Measurements from ENCODE around the gene C2CD4D. TPM values are rescaled to one million over a fixed set of nuclear protein-coding genes. Genes with fewer than 3 reads are reported as not detected.

Gene C2CD4D
- total and polyA plus RNA-seq, 2 of the 13 experiments (the other 11 are each of a cell fraction or from before 2014, with no cell fraction given): not detected

DNA sequence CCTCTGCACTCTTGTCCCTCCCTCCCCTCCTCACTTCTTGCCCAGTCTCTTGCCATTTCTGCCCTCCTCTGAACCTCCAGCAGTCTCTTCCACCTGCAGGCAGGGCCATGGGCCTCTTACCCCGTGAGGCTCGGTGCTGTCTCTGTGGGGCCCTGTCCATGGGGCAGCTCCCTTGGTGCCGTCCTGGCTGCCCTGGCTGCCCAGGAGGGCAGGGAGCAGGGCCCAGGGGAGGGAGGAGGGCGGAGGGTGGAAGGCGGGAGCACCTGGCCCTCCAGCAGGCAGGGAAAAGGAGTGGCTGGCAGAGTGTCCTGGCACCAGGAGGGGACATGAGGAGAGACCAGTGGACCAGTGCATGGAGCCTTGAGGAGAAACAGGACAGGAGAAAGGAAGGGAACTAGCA is 8.0 kb downstream of the C2CD4D start, which contains the start of gene RORC:
RORC (minus strand) TSS at position 198 of the 400 bp plus-strand sequence; CDS start at position 160, 38 bp downstream.
- Histone ChIP-seq H4K20me1 (ENCODE audit: insufficient read depth, low read length) (no peaks in the 10 kb centered on the region), H3K9me3 (ENCODE audit: low read length) (no peaks in the 10 kb centered on the region), H3K36me3 (replicated peaks in 1 of 2; ENCODE audit: control insufficient read depth in 1 of 2, insufficient read depth in 2 of 2, low read length in 2 of 2) (no peaks in the 10 kb centered on the region), H3K27me3 (ENCODE audit: control insufficient read depth in 1 of 2, insufficient read depth in 2 of 2, low read length in 2 of 2) (no peaks in the 10 kb centered on the region; a peak in 2 of 5 replicates), H3K9ac (ENCODE audit: insufficient read depth, low read depth, low read length) (peak within 1 kb of the TSS; percentile 74), H3K4me3 (replicated peaks in 1 of 3; ENCODE audit: insufficient read depth in 1 of 3, low read depth in 2 of 3, low read length in 3 of 3) (peak within 1 kb of the TSS; percentile 60 to 83 (median 65)), H3K27ac (ENCODE audit: extremely low read length, insufficient read depth, low read length) (peak within 1 kb of the TSS; percentile 57), H3K4me2 (ENCODE audit: low read depth, low read length) (peak within 1 kb of the TSS; percentile 100), H3K4me1 (ENCODE audit: insufficient read depth, low read length) (peaks cover 67% of the 10 kb centered on the region), H2AFZ (ENCODE audit: low read length) (peak within 1 kb of the TSS; percentile 47), H3K79me2 (ENCODE audit: insufficient read depth, low read length) (no peaks in the 10 kb centered on the region)
- ATAC-seq (peak; percentile 52), FAIRE-seq (no peak), DNase-seq (ENCODE audit: low spot score) (peak; percentile 16)
- CTCF ChIA-PET (ENCODE audit: low intra/inter-chr PET ratio, low total read pairs): no interaction called here
- no TSS peak for BruUV-seq (replicated peaks)
- POLR2A ChIA-PET: interaction anchor here (1.1 to 1.3 kb wide), 3 partner anchors 69 to 459 kb away, joined by 4 to 6 read pairs (median 4); partner anchors contain the start of genes MRPL9, SELENBP1 and SNX27
- WGBS (ENCODE audit: low lambda C conversion rate): 0% methylated on average over 5 of the region's 5 CpGs
- in situ Hi-C loops (cut with HindIII; ENCODE audit: extremely low pct_ligation_motif_present, low pct_unique_long_range_greater_than_20kb) (loop anchor here (10.0 kb wide), 2 partner anchors 117 to 237 kb away; partner anchors contain the start of gene CELF3), intact Hi-C loops (cut with micrococcal nuclease; ENCODE audit: unreplicated experiment) (loop anchor here (5.0 to 10.0 kb wide), 4 partner anchors 39 to 387 kb away; partner anchors contain the start of genes MRPL9, TDRKH and TUFT1)
- TF ChIP-seq, protein P1, sequence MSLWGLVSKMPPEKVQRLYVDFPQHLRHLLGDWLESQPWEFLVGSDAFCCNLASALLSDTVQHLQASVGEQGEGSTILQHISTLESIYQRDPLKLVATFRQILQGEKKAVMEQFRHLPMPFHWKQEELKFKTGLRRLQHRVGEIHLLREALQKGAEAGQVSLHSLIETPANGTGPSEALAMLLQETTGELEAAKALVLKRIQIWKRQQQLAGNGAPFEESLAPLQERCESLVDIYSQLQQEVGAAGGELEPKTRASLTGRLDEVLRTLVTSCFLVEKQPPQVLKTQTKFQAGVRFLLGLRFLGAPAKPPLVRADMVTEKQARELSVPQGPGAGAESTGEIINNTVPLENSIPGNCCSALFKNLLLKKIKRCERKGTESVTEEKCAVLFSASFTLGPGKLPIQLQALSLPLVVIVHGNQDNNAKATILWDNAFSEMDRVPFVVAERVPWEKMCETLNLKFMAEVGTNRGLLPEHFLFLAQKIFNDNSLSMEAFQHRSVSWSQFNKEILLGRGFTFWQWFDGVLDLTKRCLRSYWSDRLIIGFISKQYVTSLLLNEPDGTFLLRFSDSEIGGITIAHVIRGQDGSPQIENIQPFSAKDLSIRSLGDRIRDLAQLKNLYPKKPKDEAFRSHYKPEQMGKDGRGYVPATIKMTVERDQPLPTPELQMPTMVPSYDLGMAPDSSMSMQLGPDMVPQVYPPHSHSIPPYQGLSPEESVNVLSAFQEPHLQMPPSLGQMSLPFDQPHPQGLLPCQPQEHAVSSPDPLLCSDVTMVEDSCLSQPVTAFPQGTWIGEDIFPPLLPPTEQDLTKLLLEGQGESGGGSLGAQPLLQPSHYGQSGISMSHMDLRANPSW (CRISPR knock-in tag; IDR thresholded peaks at IDR 0.05; ENCODE audit: borderline replicate concordance): no peak
- TF ChIP-seq PHF5A (CRISPR knock-in tag; IDR thresholded peaks at IDR 0.05; ENCODE audit: low read depth, unreplicated experiment) (peak; percentile 25), KMT2A (CRISPR knock-in tag; IDR thresholded peaks at IDR 0.05) (0 out of 2 replicates have a peak, but pooled peaks have one; percentile 24), ZNF30 (CRISPR knock-in tag; IDR thresholded peaks at IDR 0.05) (no peak), SOX13 (IDR thresholded peaks at IDR 0.05) (no peak), SOX13 (CRISPR knock-in tag; conservative IDR thresholded peaks at IDR 0.05 in 1 of 2, IDR thresholded peaks at IDR 0.05 in 1 of 2) (peak in 1 of 2 experiments; percentile 13; a peak in 1 of 4 replicates), GATAD1 (CRISPR knock-in tag; IDR thresholded peaks at IDR 0.05) (no peak), SSRP1 (CRISPR knock-in tag; IDR thresholded peaks at IDR 0.05) (no peak), ATRX (CRISPR knock-in tag; IDR thresholded peaks at IDR 0.05; ENCODE audit: borderline replicate concordance) (no peak), MTF2 (CRISPR knock-in tag; IDR thresholded peaks at IDR 0.05; ENCODE audit: borderline replicate concordance) (no peak), ZNF251 (CRISPR knock-in tag; IDR thresholded peaks at IDR 0.05) (no peak)
- TF ChIP-seq, protein P2, sequence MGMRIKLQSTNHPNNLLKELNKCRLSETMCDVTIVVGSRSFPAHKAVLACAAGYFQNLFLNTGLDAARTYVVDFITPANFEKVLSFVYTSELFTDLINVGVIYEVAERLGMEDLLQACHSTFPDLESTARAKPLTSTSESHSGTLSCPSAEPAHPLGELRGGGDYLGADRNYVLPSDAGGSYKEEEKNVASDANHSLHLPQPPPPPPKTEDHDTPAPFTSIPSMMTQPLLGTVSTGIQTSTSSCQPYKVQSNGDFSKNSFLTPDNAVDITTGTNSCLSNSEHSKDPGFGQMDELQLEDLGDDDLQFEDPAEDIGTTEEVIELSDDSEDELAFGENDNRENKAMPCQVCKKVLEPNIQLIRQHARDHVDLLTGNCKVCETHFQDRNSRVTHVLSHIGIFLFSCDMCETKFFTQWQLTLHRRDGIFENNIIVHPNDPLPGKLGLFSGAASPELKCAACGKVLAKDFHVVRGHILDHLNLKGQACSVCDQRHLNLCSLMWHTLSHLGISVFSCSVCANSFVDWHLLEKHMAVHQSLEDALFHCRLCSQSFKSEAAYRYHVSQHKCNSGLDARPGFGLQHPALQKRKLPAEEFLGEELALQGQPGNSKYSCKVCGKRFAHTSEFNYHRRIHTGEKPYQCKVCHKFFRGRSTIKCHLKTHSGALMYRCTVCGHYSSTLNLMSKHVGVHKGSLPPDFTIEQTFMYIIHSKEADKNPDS (CRISPR knock-in tag; IDR thresholded peaks at IDR 0.05): no peak
- TF ChIP-seq, protein P3, sequence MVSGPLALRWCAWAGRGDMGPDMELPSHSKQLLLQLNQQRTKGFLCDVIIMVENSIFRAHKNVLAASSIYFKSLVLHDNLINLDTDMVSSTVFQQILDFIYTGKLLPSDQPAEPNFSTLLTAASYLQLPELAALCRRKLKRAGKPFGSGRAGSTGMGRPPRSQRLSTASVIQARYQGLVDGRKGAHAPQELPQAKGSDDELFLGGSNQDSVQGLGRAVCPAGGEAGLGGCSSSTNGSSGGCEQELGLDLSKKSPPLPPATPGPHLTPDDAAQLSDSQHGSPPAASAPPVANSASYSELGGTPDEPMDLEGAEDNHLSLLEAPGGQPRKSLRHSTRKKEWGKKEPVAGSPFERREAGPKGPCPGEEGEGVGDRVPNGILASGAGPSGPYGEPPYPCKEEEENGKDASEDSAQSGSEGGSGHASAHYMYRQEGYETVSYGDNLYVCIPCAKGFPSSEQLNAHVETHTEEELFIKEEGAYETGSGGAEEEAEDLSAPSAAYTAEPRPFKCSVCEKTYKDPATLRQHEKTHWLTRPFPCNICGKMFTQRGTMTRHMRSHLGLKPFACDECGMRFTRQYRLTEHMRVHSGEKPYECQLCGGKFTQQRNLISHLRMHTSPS (CRISPR knock-in tag; IDR thresholded peaks at IDR 0.05; ENCODE audit: low read depth): peak; percentile 92
- TF ChIP-seq, protein P4, sequence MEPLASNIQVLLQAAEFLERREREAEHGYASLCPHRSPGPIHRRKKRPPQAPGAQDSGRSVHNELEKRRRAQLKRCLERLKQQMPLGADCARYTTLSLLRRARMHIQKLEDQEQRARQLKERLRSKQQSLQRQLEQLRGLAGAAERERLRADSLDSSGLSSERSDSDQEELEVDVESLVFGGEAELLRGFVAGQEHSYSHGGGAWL (CRISPR knock-in tag; IDR thresholded peaks at IDR 0.05): no peak

All from HepG2 (cell line).